K562 (cell line): ENCODE results near the gene G6PD. TPM values are rescaled to one million over a fixed set of nuclear protein-coding genes. Genes with fewer than 3 reads are reported as not detected.

Experiments
- ATF7 ChIP-seq: fragments of 450-650 bp; IDR thresholded peaks from 2 replicates; pipeline ENCODE4 v1.7.1; 2014; ENCODE audit warnings: mild to moderate bottlenecking, moderate library complexity
- CCAR2 ChIP-seq: fragments of 200-400 bp; formaldehyde crosslinking; IDR thresholded peaks from 2 replicates; pipeline ENCODE4 v1.6.1; 2017; ENCODE audit warnings: mild to moderate bottlenecking, low read depth, low read length
- CEBPB ChIP-seq: fragments of 450-650 bp; IDR thresholded peaks from 2 replicates; pipeline ENCODE4 v1.6.1; 2016; ENCODE audit warnings: missing genetic modification characterization, missing compliant biosample characterization
- CREB3L1 ChIP-seq: fragments of 450-650 bp; IDR thresholded peaks from 2 replicates; pipeline ENCODE4 v1.6.1; 2014; ENCODE audit warnings: low read depth, mild to moderate bottlenecking, moderate library complexity, borderline replicate concordance
- DLX4 ChIP-seq: fragments of 250-450 bp; sonication (Bioruptor Pico); IDR thresholded peaks from 2 replicates; pipeline ENCODE4 v1.6.1; 2021; ENCODE audit warnings: mild to moderate bottlenecking
- DPF2 ChIP-seq: fragments of 450-650 bp; IDR thresholded peaks from 2 replicates; pipeline ENCODE4 v1.6.1; 2016
- FOXA1 ChIP-seq: fragments of 450-650 bp; IDR thresholded peaks from 2 replicates; pipeline ENCODE4 v1.6.1; 2016; ENCODE audit warnings: mild to moderate bottlenecking, borderline replicate concordance
- FOXK2 ChIP-seq, 2 experiments: fragments of 450-650 bp; IDR thresholded peaks in 1 of 2; conservative IDR thresholded peaks in 1 of 2; 2 replicates each; pipeline ENCODE4 v1.6.1; 2016; ENCODE audit warnings: low read depth in 2 of 2, mild to moderate bottlenecking in 1 of 2
- FOXO4 ChIP-seq: fragments of 450-650 bp; formaldehyde crosslinking; IDR thresholded peaks from 2 replicates; pipeline ENCODE4 v1.4.0; 2020; ENCODE audit warnings: mild to moderate bottlenecking, moderate library complexity
- GATAD2A ChIP-seq: fragments of 450-650 bp; IDR thresholded peaks from 2 replicates; pipeline ENCODE4 v1.6.1; 2017
- HDAC8 ChIP-seq: fragments of 450-650 bp; IDR thresholded peaks from 2 replicates; pipeline ENCODE4 v1.6.1; 2016; ENCODE audit warnings: mild to moderate bottlenecking, missing genetic modification characterization, moderate library complexity, missing compliant biosample characterization
- ILK ChIP-seq: fragments of 450-650 bp; IDR thresholded peaks from 2 replicates; pipeline ENCODE4 v1.6.1; 2016; ENCODE audit warnings: missing genetic modification characterization, low read depth, mild to moderate bottlenecking, missing compliant biosample characterization, moderate library complexity, borderline replicate concordance
- IRF2 ChIP-seq: sonication (generic); formaldehyde crosslinking; IDR thresholded peaks from 2 replicates; pipeline ENCODE4 v1.8.1; 2022; ENCODE audit warnings: mild to moderate bottlenecking, missing genetic modification reagents
- MEF2A ChIP-seq: IDR thresholded peaks from 2 replicates; pipeline ENCODE4 v1.6.1; 2011; ENCODE audit warnings: low read depth, mild to moderate bottlenecking, low read length, moderate library complexity; ENCODE audit not compliant: control insufficient read depth
- PHF21A ChIP-seq: fragments of 450-650 bp; IDR thresholded peaks from 2 replicates; pipeline ENCODE4 v1.6.1; 2017; ENCODE audit warnings: low read depth, borderline replicate concordance
- PPARD ChIP-seq: fragments of 250-450 bp; sonication (Bioruptor Pico); IDR thresholded peaks from 2 replicates; pipeline ENCODE4 v1.8.0; 2022; ENCODE audit warnings: inconsistent platforms, mild to moderate bottlenecking, moderate library complexity
- RFX1 ChIP-seq: fragments of 450-650 bp; IDR thresholded peaks from 2 replicates; pipeline ENCODE4 v1.6.1; 2016; ENCODE audit warnings: mild to moderate bottlenecking, moderate library complexity
- TCF3 ChIP-seq: sonication (generic); formaldehyde crosslinking; IDR thresholded peaks from 2 replicates; pipeline ENCODE4 v1.4.0; 2020; ENCODE audit warnings: mild to moderate bottlenecking, missing genetic modification reagents
- ZBTB8A ChIP-seq: fragments of 450-650 bp; IDR thresholded peaks from 2 replicates; pipeline ENCODE4 v1.6.1; 2018; ENCODE audit warnings: mild to moderate bottlenecking, moderate library complexity; ENCODE audit not compliant: partially characterized antibody
- ZNF124 ChIP-seq: sonication (generic); formaldehyde crosslinking; IDR thresholded peaks from 2 replicates; pipeline ENCODE4 v1.8.1; 2022; ENCODE audit warnings: missing genetic modification reagents
- ZNF174 ChIP-seq: fragments of 250-450 bp; sonication (Bioruptor Pico); IDR thresholded peaks from 2 replicates; pipeline ENCODE4 v1.4.0; 2020; ENCODE audit warnings: mild to moderate bottlenecking
- polyA plus RNA-seq, 8 experiments: library from polyadenylated mRNA; depleted of rRNA in 4 of 8; stranded (reverse) in 5 of 8; unstranded in 3 of 8; fragments of >200 nt; fragmentation: Nextera tagmentation in 2 of 8; fragmentation: Illumina TruSeq in 1 of 8; extraction: Ambion mirVana in 2 of 8; extraction: Trizol in 1 of 8; gene quantifications; 2 replicates each; pipeline versions ENCODE4 v1.2.1 to v1.2.3, GENCODE V29; 2011 to 2014; ENCODE audit warnings: inconsistent platforms in 1 of 8, missing spikeins in 1 of 8
- total RNA-seq, 7 experiments: library from RNA; depleted of rRNA in 6 of 7; stranded (reverse); fragments of >200 nt in 6 of 7; fragmentation: Illumina TruSeq in 2 of 7; extraction: Trizol in 2 of 7; gene quantifications; 2 replicates each; pipeline versions ENCODE4 v1.2.1 to v1.2.3, GENCODE V29; 2011 to 2021; ENCODE audit warnings: low replicate concordance in 1 of 7

The G6PD gene
- total and polyA plus RNA-seq, 9 of the 15 experiments (the other 6 are each of a cell fraction or from before 2014, with no cell fraction given) = 2.9 to 222 (median 66.4) TPM

GRCh38 chrX:154516656-154517100 lies 30.0 kb downstream of the G6PD start (continued):
- TF ChIP-seq FOXA1 (no peak), HDAC8 (no peak), CEBPB (tag) (peak; percentile 86), CREB3L1 (0 out of 2 replicates have a peak, but pooled peaks have one; percentile 16), ILK (no peak), ZNF124 (no peak), IRF2 (CRISPR knock-in tag) (no peak), GATAD2A (no peak), PPARD (CRISPR knock-in tag) (no peak), ZNF174 (CRISPR knock-in tag) (no peak), FOXK2 (conservative IDR thresholded peaks at IDR 0.05 in 1 of 2, IDR thresholded peaks at IDR 0.05 in 1 of 2; ENCODE audit: low read depth in 2 of 2) (0 out of 4 replicates have a peak, but pooled peaks of 1 of the 2 experiments have one; percentile 21), CCAR2 (no peak), TCF3 (CRISPR knock-in tag) (no peak), ZBTB8A (no peak), RFX1 (no peak), DLX4 (no peak), DPF2 (0 out of 2 replicates have a peak, but pooled peaks have one; percentile 25), FOXO4 (no peak), ATF7 (0 out of 2 replicates have a peak, but pooled peaks have one; percentile 5), PHF21A (no peak), MEF2A (no peak)
